Ishikawa (cell line): Measurements from ENCODE around the gene PMEPA1.

Source experiments
- CEBPB ChIP-seq: IDR thresholded peaks from 2 replicates; pipeline ENCODE4 v1.6.1; 2012
- CREB1 ChIP-seq: IDR thresholded peaks from 2 replicates; pipeline ENCODE4 v1.6.1; 2012; ENCODE audit warnings: low read depth
- EGR1 ChIP-seq: IDR thresholded peaks from 2 replicates; pipeline ENCODE4 v1.6.1; 2012
- EP300 ChIP-seq: IDR thresholded peaks from 2 replicates; pipeline ENCODE4 v1.6.1; 2012; ENCODE audit warnings: borderline replicate concordance
- FOXM1 ChIP-seq: IDR thresholded peaks from 2 replicates; pipeline ENCODE4 v1.6.1; 2012; ENCODE audit warnings: low read depth, borderline replicate concordance
- MAX ChIP-seq: IDR thresholded peaks from 2 replicates; pipeline ENCODE4 v1.6.1; 2012
- NFIC ChIP-seq: IDR thresholded peaks from 2 replicates; pipeline ENCODE4 v1.6.1; 2012
- RAD21 ChIP-seq: IDR thresholded peaks from 2 replicates; pipeline ENCODE4 v1.6.1; 2012; ENCODE audit warnings: low read depth
- REST ChIP-seq: IDR thresholded peaks from 2 replicates; pipeline ENCODE4 v1.6.1; 2012; ENCODE audit warnings: low read depth, mild to moderate bottlenecking
- TAF1 ChIP-seq: IDR thresholded peaks from 2 replicates; pipeline ENCODE4 v1.6.1; 2012; ENCODE audit warnings: low read depth, mild to moderate bottlenecking
- TCF12 ChIP-seq: IDR thresholded peaks from 2 replicates; pipeline ENCODE4 v1.6.1; 2012; ENCODE audit warnings: low read depth
- TEAD4 ChIP-seq: IDR thresholded peaks from 2 replicates; pipeline ENCODE4 v1.6.1; 2012
- USF1 ChIP-seq: IDR thresholded peaks from 2 replicates; pipeline ENCODE4 v1.6.1; 2012
- YY1 ChIP-seq: IDR thresholded peaks from 2 replicates; pipeline ENCODE4 v1.6.1; 2012; ENCODE audit warnings: low read depth
- ZBTB7A ChIP-seq: IDR thresholded peaks from 2 replicates; pipeline ENCODE4 v1.6.1; 2012; ENCODE audit warnings: low read depth

The PMEPA1 gene

GRCh38 chr20:57652606-57653545 is 56.9 kb downstream of the PMEPA1 start:
- TF ChIP-seq TCF12 (no peak), ZBTB7A (no peak), CREB1 (no peak), YY1 (no peak), EGR1 (no peak), TAF1 (no peak), TEAD4 (no peak), EP300 (no peak), REST (no peak), NFIC (no peak), CEBPB (no peak), USF1 (no peak), MAX (no peak), RAD21 (no peak), FOXM1 (no peak)

GRCh38 chr20:57651881-57652605 is 57.8 kb downstream of the PMEPA1 start:
- no peak for TF ChIP-seq NFIC
- TF ChIP-seq YY1, result no peak
- no peak for TF ChIP-seq CREB1
- no peak for TF ChIP-seq TEAD4
- no peak for TF ChIP-seq EGR1
- TF ChIP-seq TCF12, result no peak
- no peak for TF ChIP-seq REST
- no peak for TF ChIP-seq RAD21
- TF ChIP-seq USF1, result no peak
- no peak for TF ChIP-seq FOXM1
- no peak for TF ChIP-seq MAX
- no peak for TF ChIP-seq EP300
- no peak for TF ChIP-seq CEBPB
- no peak for TF ChIP-seq ZBTB7A
- TF ChIP-seq TAF1, result no peak

GRCh38 chr20:57650756-57651483 is 58.9 kb downstream of the PMEPA1 start:
- TF ChIP-seq EP300, result no peak
- TF ChIP-seq YY1, result no peak
- TF ChIP-seq EGR1, result no peak
- TF ChIP-seq MAX, result no peak
- no peak for TF ChIP-seq RAD21
- no peak for TF ChIP-seq FOXM1
- TF ChIP-seq TCF12, result no peak
- no peak for TF ChIP-seq NFIC
- no peak for TF ChIP-seq ZBTB7A
- TF ChIP-seq CEBPB, result no peak
- TF ChIP-seq CREB1, result no peak
- TF ChIP-seq TAF1, result no peak
- no peak for TF ChIP-seq REST
- TF ChIP-seq USF1, result no peak
